Measurements from ENCODE around the gene PPFIA3.
"Not testable (repeated sequence)": the region's sequence is repeated elsewhere in the genome, so short reads cannot be mapped to it uniquely, and the experiment has no call there.

PPFIA3 gene

DNA sequence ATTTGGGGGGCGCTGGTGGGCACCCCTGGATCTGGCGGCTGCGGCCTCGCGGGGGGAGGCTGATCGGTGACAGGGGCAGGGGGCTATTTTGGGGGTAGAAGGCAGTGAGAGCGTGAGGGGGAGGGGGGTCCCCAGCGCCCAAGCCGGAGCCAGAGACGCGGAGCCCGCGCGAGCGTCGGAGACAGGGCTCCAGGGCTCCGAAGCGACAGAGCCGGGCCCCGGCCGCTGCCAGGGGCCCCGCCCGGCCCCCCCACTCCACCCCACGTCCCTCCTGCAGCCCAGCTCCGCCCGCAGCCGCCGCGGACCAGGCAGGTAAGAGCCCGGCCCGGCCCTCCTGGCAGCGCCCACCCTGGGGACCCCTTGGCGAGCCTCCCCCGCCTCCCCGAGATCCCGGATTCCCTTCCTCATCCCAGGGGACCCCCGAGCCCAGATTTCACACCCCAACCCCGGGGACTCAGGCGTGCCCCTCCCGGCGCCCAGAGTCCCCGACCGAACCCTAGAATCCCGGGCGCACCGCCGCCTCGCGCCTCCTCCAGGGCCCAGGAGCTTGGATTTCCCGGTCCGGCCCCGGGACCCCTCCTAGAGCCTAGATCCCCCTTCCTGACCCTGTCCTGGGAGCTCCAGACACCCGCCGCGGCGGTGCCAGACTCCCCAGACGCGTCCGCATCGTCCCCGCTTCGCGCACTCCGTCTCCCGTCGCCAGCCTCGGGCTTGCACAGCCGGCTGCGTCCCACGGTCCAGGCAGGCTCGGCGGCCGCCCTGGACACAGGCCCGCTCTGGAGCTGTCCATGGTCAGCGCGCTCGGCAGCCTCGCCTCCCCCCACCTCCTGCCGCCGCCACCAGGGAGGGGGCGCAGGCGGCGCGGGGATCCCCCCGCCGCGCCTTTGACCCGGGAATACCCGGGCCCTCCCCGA lies at the start of gene PPFIA3:
TSS of gene PPFIA3 (plus strand) at position 134 of the 914 bp plus-strand sequence. CDS start 8,330 bp downstream, outside the sequence.
- FAIRE-seq = no peak
- no peak for DNase-seq (ENCODE audit: insufficient read length, low spot score)

- DNase-seq (ENCODE audit: insufficient read length, low spot score) (no peak), FAIRE-seq (no peak)
These were observed 48.9 kb upstream of the PPFIA3 start for GRCh38 chr19:49070416-49070815.

- DNase-seq (ENCODE audit: insufficient read length, low spot score) (no peak), FAIRE-seq (no peak)
These were observed 47.3 kb upstream of the PPFIA3 start for GRCh38 chr19:49071860-49072547.

DNA sequence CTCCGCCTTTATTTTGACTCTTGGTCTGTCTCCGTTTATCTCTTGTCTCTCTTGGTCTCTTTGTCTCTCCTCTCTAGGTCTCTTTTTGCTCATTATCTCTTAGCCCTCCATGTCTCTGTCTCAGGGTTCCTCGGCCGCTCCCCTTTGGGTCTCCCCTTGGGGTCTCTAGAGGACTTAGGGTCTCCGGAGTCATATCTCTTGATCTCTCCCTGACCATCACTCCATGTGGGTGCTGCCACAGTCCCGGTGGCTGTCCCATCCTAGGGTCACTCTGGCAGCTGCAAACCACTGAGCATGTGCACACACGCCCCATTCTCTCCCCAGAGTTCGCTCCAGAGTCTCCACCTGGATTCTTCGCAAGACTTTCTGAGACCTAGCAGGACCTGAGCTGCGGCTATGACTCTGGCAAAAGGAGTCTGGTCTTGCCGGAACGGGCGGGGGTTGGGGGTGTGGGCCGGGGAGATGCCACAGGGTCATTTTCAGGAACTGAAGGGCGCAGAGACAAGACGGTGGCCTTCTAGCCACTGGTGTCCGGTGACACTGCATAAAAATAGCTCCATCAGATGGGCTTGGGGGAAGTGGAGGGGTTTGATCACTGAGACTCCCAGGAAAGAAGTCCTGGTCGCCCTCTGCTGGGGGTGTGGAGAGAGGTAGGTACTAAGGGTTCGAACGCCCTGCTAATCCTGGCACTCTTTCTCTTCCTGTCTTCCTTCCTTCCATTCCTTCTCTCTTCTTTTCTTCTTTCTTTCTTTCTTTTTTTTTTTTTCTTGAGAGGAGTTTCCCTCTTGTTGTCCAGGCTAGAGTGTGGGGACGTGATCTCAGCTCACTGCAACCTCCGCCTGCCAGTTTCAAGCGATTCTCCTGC lies 45.6 kb upstream of the PPFIA3 start:
- no peak for FAIRE-seq
- DNase-seq (ENCODE audit: insufficient read length, low spot score) = no peak

GRCh38 chr19:49074869-49075268 lies 44.5 kb upstream of the PPFIA3 start:
- FAIRE-seq; DNase-seq (ENCODE audit: insufficient read length, low spot score): not testable (repeated sequence)

DNA sequence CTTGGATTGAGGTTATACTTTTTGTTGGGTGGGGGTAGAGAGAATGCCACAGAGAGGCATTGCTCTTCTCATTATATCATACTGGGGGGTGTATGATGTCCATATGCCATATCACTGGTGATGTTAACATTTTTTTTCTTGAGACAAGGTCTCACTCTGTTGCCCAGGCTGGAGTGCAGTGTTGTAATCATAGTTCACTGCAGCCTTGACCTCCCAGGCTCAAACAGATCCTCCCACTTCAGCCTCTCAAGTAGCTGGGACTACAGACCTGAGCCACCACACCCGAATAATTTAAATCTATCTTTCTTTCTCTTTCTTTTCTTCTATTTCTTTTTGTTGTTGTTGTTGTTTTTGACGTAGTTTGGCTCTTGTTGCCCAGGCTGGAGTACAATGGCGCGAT lies 39.0 kb upstream of the PPFIA3 start:
- FAIRE-seq (no peak), DNase-seq (ENCODE audit: insufficient read length, low spot score) (no peak)

DNA sequence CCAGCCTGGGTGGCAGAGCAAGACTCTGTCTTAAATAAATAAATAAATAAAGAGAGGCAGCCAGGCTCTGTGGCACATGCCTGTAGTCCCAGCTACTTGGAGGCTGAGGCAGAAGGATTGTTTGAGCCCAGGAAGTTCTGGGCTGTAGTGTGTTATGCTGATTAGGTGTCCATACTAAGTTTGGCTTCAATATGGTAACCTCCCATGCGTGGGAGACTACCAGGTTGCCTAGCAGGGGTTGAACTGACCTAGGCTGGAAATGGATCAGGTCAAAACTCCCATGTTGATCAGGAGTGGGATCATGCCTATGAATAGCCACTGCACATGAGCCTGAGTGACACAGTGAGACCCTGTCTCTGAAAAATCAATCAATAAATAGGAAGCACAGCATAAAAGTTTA lies 38.1 kb upstream of the PPFIA3 start:
- DNase-seq (ENCODE audit: insufficient read length, low spot score) (no peak), FAIRE-seq (no peak)

- no peak for FAIRE-seq
- DNase-seq (ENCODE audit: insufficient read length, low spot score) = no peak
These were observed 34.9 kb upstream of the PPFIA3 start for GRCh38 chr19:49084206-49085019.

- DNase-seq (ENCODE audit: insufficient read length, low spot score) = peak; percentile 95
- FAIRE-seq = peak; percentile 98
These were observed 34.1 kb upstream of the PPFIA3 start, which contains the start of gene SNRNP70 for GRCh38 chr19:49085020-49085867. Gene SNRNP70 (plus strand): TSS chr19:49085451. CDS start chr19:49086415, 964 bp downstream.

DNA sequence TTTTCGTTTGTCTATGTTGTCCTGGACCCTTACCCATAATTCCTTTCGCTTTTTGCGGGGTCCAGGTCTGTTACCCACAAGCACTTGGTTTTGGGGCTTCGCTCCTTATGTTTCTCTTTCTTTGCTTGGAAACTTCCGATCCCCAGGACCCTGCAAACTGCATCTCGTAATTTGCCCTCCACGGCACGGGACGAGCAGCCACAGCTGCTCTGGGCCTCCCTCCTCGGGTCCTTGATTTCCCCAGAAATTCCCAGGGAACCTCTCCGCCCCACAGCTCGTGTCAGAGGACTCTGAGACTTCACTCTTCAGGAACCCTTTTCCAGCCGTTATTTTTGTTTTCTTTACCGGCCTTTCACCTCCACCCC lies 33.5 kb upstream of the PPFIA3 start:
- FAIRE-seq (peak; percentile 80), DNase-seq (ENCODE audit: insufficient read length, low spot score) (no peak)

DNA sequence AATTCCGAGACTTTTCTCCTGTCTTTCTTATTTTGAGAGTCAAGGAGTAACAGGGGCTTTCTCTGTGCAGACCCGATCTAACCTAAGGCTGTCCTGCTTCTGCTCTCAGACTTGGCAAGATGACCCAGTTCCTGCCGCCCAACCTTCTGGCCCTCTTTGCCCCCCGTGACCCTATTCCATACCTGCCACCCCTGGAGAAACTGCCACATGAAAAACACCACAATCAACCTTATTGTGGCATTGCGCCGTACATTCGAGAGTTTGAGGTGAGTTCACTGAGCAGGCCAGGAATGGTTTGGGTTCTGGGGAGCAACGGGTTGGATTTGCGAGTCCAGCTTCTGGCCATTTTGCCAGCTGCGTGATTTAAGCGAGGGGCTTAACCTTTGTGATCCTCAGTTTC lies 33.0 kb upstream of the PPFIA3 start:
- FAIRE-seq = no peak
- DNase-seq (ENCODE audit: insufficient read length, low spot score) = no peak

DNA sequence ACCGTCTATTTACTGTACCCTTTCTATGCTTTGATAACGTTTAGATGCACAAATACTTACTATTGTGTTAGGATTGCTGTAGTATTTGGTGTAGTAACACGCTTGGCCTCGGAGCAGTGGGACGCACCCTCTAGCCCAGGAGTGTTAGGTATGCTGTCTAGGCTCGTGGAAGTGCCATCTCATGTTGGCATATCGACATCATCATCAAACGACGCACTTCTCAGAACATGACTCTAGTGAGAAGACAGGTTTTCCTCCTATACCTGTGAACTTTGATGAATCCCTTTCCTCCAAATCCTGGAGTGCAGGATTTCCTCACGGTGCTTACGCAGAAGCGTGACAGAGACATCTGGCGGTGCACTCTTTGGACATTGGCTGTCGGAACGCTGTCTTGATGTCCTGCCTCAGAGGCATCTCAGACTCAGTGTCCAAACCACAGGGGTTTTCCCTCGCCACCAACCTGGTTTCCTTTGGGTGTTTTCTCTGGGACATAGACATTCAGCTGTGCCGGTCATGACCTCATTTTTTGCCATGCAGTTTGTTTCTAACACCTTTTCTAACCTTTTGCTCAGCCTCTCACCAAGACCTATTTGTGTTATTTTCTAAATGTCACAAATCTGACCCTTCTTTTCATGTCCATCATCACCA lies 27.8 kb upstream of the PPFIA3 start:
- no peak for FAIRE-seq
- no peak for DNase-seq (ENCODE audit: insufficient read length, low spot score)

DNA sequence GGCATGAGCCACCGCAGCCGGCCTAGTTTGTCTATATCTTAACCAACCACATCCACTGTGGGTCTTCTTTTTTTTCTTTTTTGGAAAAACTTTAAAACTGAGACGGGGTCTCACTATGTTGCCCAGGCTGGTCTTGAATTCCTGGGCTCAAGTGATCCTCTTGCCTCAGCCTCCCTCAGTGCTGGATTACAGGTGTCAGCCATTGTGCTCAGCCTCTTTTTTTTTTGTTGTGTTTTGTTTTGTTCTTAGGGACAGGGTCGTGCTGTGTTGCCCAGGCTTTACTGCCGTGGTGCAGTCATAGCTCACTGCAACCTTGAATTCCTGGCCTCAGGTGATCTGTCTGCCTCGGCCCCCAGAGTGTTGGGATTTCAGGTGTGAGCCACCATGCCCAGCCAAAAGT lies 26.7 kb upstream of the PPFIA3 start:
- FAIRE-seq = no peak

DNA sequence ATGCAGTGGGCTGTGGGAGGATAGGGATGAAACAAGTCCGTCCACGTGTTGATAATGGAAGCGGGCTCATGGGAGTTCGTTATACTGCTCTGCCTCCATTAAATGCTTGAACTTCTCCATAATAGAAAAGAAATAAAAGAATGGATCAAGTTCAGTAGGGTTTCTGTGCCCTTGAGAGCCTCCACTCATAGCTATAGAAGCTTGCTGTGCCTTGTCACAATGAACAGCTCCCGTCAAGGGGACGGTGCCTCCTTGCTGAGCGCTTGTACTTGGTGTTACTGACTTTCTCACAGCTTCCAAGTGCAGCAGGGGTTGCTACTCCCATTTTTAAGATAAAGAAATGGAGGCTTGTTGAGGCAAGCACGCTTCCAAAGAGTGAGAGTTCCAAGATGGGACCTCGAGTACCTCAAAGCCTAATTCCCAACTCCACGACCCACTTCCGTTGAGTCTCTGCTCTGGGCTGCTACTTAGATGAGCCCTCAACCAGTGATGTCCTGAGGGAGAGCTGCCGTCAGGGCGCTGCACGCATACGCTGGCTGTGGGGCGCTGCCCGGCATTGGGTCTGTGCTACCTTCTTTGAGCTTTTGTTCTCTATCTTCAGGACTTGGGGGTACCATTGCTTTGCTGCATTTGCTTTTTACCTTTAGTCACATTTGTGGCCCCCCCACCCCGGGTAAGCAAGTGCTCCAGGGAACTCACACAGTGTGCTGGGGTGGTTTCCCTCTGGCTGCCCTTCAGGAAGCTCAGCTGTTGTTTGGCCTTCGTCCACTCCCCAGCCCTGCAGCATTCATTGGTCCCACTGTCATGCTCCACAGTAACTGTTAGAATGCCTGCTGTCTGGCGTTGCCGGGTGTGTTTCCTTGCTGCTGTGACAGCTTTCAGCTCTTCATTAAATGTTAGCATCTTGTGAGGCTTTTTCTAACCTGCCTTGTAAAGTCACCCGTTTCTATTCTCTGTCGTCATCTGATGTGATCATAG lies 24.6 kb upstream of the PPFIA3 start:
- DNase-seq (ENCODE audit: insufficient read length, low spot score) (no peak), FAIRE-seq (no peak)

More for the DNA sequence above, 26.7 kb upstream of the PPFIA3 start:
- no peak for DNase-seq (ENCODE audit: insufficient read length, low spot score)

DNA sequence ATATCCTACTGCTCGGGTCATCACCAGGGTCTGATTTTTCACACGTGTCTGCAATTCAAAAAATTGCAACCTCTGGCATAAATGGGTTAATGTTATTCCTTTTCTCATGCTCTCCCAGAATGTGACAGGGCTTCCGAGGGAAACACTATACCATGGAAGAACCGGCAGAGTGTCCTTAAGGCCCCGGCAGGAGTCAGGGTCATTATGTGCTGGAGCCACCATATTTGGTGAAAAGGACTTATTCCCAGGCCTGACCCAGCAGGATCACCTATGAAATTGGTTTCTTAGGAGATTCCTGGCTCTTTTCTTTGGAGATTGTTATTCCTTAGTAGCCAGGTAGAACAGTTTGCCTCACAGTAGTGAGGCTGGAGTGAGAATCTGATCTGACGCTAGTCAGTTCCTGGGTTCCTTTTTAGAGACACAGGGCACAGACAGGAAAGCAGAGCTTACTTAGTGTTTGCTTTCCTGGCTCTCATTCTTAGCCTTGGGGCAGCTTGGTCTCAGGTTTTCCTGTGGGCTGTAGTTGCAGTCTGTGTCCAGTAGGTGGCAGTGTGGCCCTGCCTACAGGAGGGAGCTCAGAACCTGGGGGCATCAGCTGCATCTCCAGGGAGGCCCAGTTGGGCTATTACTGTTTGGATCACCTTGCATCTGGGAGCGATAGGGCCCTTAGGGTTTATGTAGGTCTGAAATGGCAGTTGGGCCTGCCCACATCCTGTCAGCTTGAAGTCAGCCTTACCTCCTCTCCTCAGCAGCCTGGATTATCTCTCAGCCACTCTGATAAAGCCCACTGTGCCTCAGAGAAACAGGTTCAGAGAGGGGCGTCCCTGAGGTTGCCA lies 21.7 kb upstream of the PPFIA3 start:
- DNase-seq (ENCODE audit: insufficient read length, low spot score) (peak; percentile 81), FAIRE-seq (peak; percentile 88)

- DNase-seq (ENCODE audit: insufficient read length, low spot score) (no peak), FAIRE-seq (no peak)
These were observed 20.5 kb upstream of the PPFIA3 start for GRCh38 chr19:49098795-49099194.

DNA sequence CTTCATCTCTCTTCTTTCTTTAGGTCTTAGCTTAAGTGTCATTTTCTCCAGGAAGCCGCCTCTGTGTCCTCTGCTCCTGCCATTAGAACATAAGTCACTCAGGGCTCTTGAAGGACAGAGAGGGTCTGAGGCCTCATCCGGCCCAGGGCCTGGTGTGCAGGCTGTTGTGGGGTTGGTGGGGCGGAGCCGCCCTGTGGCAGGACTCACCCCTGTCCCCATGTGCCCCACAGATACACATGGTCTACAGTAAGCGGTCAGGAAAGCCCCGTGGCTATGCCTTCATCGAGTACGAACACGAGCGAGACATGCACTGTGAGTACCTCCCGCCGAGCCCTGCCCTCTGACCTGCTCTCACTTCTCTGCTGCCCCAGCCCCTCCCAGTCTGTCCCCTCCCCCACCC lies 18.2 kb upstream of the PPFIA3 start:
- DNase-seq (ENCODE audit: insufficient read length, low spot score) (no peak), FAIRE-seq (no peak)
